GM18870 (cell line): ENCODE results near the gene TXNRD2.
"Not testable (repeated sequence)": the region's sequence is repeated elsewhere in the genome, so short reads cannot be mapped to it uniquely, and the experiment has no call there.

Experiments
- ATAC-seq: cut with Tn5 transposase; IDR thresholded peaks from one replicate; pipeline ENCODE4 v1.9.1; 2021; ENCODE audit warnings: moderate library complexity; ENCODE audit not compliant: unreplicated experiment

The TXNRD2 gene

GRCh38 chr22:19926028-19926427 is 15.6 kb downstream of the TXNRD2 start:
- not testable (repeated sequence) for ATAC-seq

- ATAC-seq = no peak
Measured at GRCh38 chr22:19923914-19924513, 17.6 kb downstream of the TXNRD2 start.

GRCh38 chr22:19921544-19922081 is 20.0 kb downstream of the TXNRD2 start:
- ATAC-seq = no peak

- ATAC-seq = no peak
Measured at GRCh38 chr22:19919701-19920363, 21.8 kb downstream of the TXNRD2 start.

GRCh38 chr22:19918332-19919106 is 23.1 kb downstream of the TXNRD2 start:
- no peak for ATAC-seq

GRCh38 chr22:19917389-19918138 is 24.1 kb downstream of the TXNRD2 start:
- no peak for ATAC-seq

- no peak for ATAC-seq
Measured at GRCh38 chr22:19916941-19917340, 24.7 kb downstream of the TXNRD2 start.

- ATAC-seq = no peak
Measured at GRCh38 chr22:19916006-19916405, 25.6 kb downstream of the TXNRD2 start.

- ATAC-seq = no peak
Measured at GRCh38 chr22:19915287-19915954, 26.2 kb downstream of the TXNRD2 start.

GRCh38 chr22:19914201-19914943 is 27.2 kb downstream of the TXNRD2 start:
- ATAC-seq = no peak

GRCh38 chr22:19913337-19913936 is 28.2 kb downstream of the TXNRD2 start:
- no peak for ATAC-seq

- ATAC-seq = no peak
Measured at GRCh38 chr22:19912271-19912999, 29.2 kb downstream of the TXNRD2 start.

GRCh38 chr22:19911540-19912270 is 29.9 kb downstream of the TXNRD2 start:
- no peak for ATAC-seq

GRCh38 chr22:19910180-19910744 is 31.4 kb downstream of the TXNRD2 start:
- no peak for ATAC-seq

- no peak for ATAC-seq
Measured at GRCh38 chr22:19909350-19910179, 32.1 kb downstream of the TXNRD2 start.

GRCh38 chr22:19907902-19908301 is 33.7 kb downstream of the TXNRD2 start:
- ATAC-seq = not testable (repeated sequence)

- ATAC-seq = not testable (repeated sequence)
Measured at GRCh38 chr22:19906864-19907263, 34.8 kb downstream of the TXNRD2 start.
